Measurements from ENCODE around the gene EGFLAM. TPM values are rescaled to one million over a fixed set of nuclear protein-coding genes. Genes with fewer than 3 reads are reported as not detected.

Gene EGFLAM
- total RNA-seq, 4 donors from 2014 or later = 6.6 to 13.6 (median 9.8) TPM

DNA sequence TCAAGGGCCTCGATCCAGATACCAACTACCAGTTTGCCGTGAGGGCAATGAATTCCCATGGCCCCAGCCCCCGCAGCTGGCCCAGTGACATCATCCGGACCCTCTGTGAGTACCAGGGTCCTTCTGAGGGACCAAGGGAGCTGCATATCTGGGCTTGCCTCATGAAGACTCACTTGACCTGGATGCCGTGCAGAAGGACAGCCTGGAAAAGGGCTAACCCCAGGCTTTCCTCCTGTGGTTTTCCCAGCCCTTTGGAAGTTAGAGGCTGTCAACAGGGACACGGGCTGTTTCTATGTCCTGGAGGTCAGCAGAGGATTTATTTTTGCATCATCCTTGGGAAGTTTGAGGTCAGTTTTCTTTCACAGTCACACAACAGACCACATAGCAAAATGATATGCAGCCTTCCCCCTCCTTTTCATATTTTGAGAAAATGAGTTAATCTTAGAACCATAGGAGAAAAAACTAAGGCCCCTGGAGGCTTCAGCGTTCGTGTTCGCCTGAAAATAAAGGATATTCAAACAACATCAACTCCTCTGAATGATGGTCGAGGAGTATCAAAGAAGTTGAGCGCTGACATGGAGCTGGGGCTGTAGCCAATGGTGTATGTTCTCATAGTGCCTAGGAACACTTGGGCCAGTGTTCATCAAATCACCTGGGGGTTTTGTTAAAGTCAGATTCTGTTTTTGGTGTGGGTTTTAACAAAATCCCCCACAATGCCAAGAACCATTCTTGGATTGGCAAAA is 112.2 kb downstream of the EGFLAM start:
- Histone ChIP-seq H3K4me1 (no peaks in the 10 kb centered on the region), H3K27me3 (no peaks in the 10 kb centered on the region), H3K9me3 (no peaks in the 10 kb centered on the region), H3K27ac (replicated peaks in 1 of 4) (peak overlapping the region in 1 of 4 donors; percentile 7), H3K4me3 (no peak overlapping the region), H3K36me3 (no peaks in the 10 kb centered on the region)
- DNase-seq (ENCODE audit: extremely low spot score) = no peak
- WGBS = 92% methylated on average over 7 of the region's 11 CpGs
- TF ChIP-seq EP300 (IDR thresholded peaks at IDR 0.05) = no peak
- no peak for TF ChIP-seq POLR2AphosphoS5 (IDR thresholded peaks at IDR 0.05)
- TF ChIP-seq POLR2A (IDR thresholded peaks at IDR 0.05; ENCODE audit: low read depth) = no peak
- TF ChIP-seq, protein P1, sequence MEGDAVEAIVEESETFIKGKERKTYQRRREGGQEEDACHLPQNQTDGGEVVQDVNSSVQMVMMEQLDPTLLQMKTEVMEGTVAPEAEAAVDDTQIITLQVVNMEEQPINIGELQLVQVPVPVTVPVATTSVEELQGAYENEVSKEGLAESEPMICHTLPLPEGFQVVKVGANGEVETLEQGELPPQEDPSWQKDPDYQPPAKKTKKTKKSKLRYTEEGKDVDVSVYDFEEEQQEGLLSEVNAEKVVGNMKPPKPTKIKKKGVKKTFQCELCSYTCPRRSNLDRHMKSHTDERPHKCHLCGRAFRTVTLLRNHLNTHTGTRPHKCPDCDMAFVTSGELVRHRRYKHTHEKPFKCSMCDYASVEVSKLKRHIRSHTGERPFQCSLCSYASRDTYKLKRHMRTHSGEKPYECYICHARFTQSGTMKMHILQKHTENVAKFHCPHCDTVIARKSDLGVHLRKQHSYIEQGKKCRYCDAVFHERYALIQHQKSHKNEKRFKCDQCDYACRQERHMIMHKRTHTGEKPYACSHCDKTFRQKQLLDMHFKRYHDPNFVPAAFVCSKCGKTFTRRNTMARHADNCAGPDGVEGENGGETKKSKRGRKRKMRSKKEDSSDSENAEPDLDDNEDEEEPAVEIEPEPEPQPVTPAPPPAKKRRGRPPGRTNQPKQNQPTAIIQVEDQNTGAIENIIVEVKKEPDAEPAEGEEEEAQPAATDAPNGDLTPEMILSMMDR (IDR thresholded peaks at IDR 0.05) = no peak
- intact Hi-C loops (cut with DNase I) = no loop called here

DNA sequence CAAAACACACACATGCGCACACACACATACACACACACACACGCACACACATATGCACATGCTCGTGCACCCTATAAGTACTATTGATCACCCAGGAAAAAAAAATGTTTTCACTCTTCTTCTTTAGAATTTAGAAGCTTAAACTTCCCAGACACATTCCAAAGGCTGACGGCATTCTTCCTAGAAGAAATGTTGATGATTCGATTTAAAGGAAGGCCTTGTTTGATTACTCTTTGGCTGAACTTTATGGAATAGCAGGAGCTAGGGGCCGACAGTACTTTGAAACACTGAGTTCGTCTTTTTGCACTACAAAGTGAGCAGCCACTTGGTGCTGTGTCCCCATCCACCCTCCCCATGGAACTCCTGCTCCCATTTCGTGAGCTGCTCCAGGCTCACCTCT is 113.2 kb downstream of the EGFLAM start:
- no peak for DNase-seq (ENCODE audit: extremely low spot score)
- Histone ChIP-seq H3K27ac (replicated peaks in 1 of 4) (no peak overlapping the region), H3K9me3 (no peaks in the 10 kb centered on the region), H3K4me3 (no peak overlapping the region), H3K27me3 (peaks cover 0 to 1% (median 0%) of the 10 kb centered on the region in 4 donors), H3K4me1 (no peaks in the 10 kb centered on the region), H3K36me3 (no peaks in the 10 kb centered on the region)
- TF ChIP-seq EP300 (IDR thresholded peaks at IDR 0.05) (no peak), POLR2A (IDR thresholded peaks at IDR 0.05; ENCODE audit: low read depth) (no peak), POLR2AphosphoS5 (IDR thresholded peaks at IDR 0.05) (no peak)
- TF ChIP-seq, protein P1 (IDR thresholded peaks at IDR 0.05) = no peak
- WGBS = 76% methylated on average over 8 of the region's 8 CpGs
- intact Hi-C loops (cut with DNase I) = no loop called here

DNA sequence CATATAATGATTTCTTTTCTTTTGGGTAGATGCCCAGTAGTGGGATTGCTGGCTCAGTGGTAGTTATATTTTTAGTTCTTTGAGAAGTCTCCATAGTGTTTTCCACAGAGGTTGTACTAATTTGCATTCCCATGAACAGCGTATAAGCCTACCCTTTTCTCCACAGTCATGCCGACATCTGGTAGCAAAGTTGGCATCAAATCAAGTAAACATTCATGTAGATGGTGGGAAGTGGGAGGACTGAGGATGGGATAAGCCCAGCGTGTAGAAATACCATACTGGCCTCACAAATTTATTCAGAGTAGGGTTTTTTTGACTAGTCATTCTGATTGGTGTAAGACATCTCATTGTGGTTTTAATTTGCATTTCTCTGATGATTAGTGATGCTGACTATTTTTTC is 115.4 kb downstream of the EGFLAM start:
- no peak for DNase-seq (ENCODE audit: extremely low spot score)
- WGBS = 49% methylated on average over 3 of the region's 3 CpGs
- H3K9me3 ChIP-seq = no peaks in the 10 kb centered on the region
- peaks cover 0 to 15% (median 0%) of the 10 kb centered on the region in 4 donors for H3K27me3 ChIP-seq
- no peak overlapping the region for H3K27ac ChIP-seq (replicated peaks in 1 of 4)
- intact Hi-C loops (cut with DNase I) = no loop called here
- H3K36me3 ChIP-seq = no peaks in the 10 kb centered on the region
- TF ChIP-seq, protein P1 (IDR thresholded peaks at IDR 0.05) = no peak
- TF ChIP-seq POLR2A (IDR thresholded peaks at IDR 0.05; ENCODE audit: low read depth) (no peak), POLR2AphosphoS5 (IDR thresholded peaks at IDR 0.05) (no peak), EP300 (IDR thresholded peaks at IDR 0.05) (no peak)
- no peak overlapping the region for H3K4me3 ChIP-seq
- H3K4me1 ChIP-seq = no peaks in the 10 kb centered on the region

DNA sequence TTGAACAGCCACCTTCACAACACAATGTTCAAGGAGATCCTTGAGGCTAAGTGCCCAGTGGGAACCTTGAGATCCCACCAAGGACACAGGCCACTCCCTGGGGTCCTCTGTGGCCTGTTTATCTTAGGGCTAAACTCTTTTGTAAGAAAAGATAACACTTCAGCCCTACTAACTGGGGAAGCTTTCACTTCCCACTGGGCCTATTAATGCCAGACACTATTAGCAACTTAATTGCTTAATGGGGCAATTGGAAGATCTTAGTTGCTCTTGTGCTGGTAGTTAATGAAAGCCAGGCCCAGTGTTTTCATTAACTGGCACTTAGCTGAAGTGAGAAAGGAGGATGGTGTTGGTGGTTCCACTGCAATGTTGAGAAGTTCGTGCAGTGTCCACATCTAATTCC is 117.1 kb downstream of the EGFLAM start:
- no peak overlapping the region for H3K27ac ChIP-seq (replicated peaks in 1 of 4)
- intact Hi-C loops (cut with DNase I) = no loop called here
- no peaks in the 10 kb centered on the region for H3K4me1 ChIP-seq
- 83% methylated on average over 1 of the region's 1 CpG for WGBS
- TF ChIP-seq EP300 (IDR thresholded peaks at IDR 0.05) (no peak), POLR2AphosphoS5 (IDR thresholded peaks at IDR 0.05) (no peak), POLR2A (IDR thresholded peaks at IDR 0.05; ENCODE audit: low read depth) (no peak)
- TF ChIP-seq, protein P1 (IDR thresholded peaks at IDR 0.05) = no peak
- no peak for DNase-seq (ENCODE audit: extremely low spot score)
- H3K9me3 ChIP-seq = no peaks in the 10 kb centered on the region
- H3K27me3 ChIP-seq = peaks cover 0 to 19% (median 0%) of the 10 kb centered on the region in 4 donors
- H3K36me3 ChIP-seq = no peaks in the 10 kb centered on the region
- no peak overlapping the region for H3K4me3 ChIP-seq

All from esophagus muscularis mucosa (tissue), 4 donors.